Activated CD8-positive, alpha-beta memory T cell treated with anti-CD3 and anti-CD28 coated beads for 24 hours (primary cell): ENCODE results near the gene NRL.
A peak's percentile ranks its signal among the peaks of the same experiment; 100 is the strongest.
"Not testable (repeated sequence)": the region's sequence is repeated elsewhere in the genome, so short reads cannot be mapped to it uniquely, and the experiment has no call there.

Source experiments
- DNase-seq: peaks from one replicate; pipeline ENCODE4 v3.0.0-alpha.2; 2020

Gene NRL

GRCh38 chr14:24051176-24051788, 63.5 kb downstream of the NRL start:
- DNase-seq = no peak

- DNase-seq = not testable (repeated sequence)
These were observed 64.0 kb downstream of the NRL start for GRCh38 chr14:24050753-24051152.

GRCh38 chr14:24049002-24049401, 65.7 kb downstream of the NRL start:
- DNase-seq = not testable (repeated sequence)

GRCh38 chr14:24042746-24043145, 72.0 kb downstream of the NRL start:
- DNase-seq = no peak

- DNase-seq = no peak
These were observed 74.1 kb downstream of the NRL start for GRCh38 chr14:24040692-24041091.

GRCh38 chr14:24038686-24039085, 76.1 kb downstream of the NRL start:
- no peak for DNase-seq

- DNase-seq = no peak
These were observed 77.1 kb downstream of the NRL start for GRCh38 chr14:24037658-24038037.

- not testable (repeated sequence) for DNase-seq
These were observed 77.6 kb downstream of the NRL start for GRCh38 chr14:24036963-24037657.

- peak; percentile 85 for DNase-seq
These were observed 78.4 kb downstream of the NRL start for GRCh38 chr14:24036169-24036962.

- DNase-seq = not testable (repeated sequence)
These were observed 79.0 kb downstream of the NRL start for GRCh38 chr14:24035769-24036168.

- DNase-seq = no peak
These were observed 81.9 kb downstream of the NRL start for GRCh38 chr14:24032727-24033418.

- not testable (repeated sequence) for DNase-seq
These were observed 83.4 kb downstream of the NRL start for GRCh38 chr14:24031331-24031730.

GRCh38 chr14:24029687-24030086, 85.1 kb downstream of the NRL start:
- DNase-seq = not testable (repeated sequence)
